GM19438 (cell line): ENCODE results near the gene LRRC43.

ENCODE experiments used
- ATAC-seq: cut with Tn5 transposase; IDR thresholded peaks from one replicate; pipeline ENCODE4 v1.9.1; 2021; ENCODE audit warnings: low read depth; ENCODE audit not compliant: unreplicated experiment

The LRRC43 gene, protein sequence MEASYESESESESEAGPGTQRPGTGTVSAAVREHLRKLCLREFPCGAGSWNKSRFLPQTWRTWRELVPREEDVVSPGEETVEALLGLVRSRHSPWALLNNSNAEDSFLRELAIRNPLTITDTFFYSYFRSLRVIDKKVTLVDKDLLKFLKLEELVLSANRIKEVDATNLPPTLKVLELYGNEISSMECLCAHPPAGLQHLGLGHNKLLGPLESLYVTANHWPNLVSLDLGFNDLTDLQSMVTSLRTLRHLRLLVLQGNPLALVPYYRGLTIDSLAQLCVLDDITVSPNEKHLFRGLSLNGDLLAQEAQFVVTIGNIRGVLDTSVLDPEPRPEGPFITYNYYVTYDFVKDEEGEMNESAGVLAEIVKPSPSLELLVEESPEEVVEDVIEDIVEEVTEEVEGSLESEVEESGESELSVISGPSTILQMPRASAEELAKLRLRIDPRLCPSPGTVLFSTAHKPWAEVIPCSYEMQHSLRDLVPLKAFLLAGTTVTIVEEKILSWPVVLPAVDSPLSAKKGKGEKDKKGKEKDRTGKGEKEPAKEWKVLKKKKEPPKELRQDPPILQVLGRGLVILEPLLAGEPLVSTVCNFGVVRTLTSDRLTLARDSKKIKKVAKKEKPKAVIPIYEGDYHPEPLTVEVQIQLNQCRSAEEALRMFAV

DNA sequence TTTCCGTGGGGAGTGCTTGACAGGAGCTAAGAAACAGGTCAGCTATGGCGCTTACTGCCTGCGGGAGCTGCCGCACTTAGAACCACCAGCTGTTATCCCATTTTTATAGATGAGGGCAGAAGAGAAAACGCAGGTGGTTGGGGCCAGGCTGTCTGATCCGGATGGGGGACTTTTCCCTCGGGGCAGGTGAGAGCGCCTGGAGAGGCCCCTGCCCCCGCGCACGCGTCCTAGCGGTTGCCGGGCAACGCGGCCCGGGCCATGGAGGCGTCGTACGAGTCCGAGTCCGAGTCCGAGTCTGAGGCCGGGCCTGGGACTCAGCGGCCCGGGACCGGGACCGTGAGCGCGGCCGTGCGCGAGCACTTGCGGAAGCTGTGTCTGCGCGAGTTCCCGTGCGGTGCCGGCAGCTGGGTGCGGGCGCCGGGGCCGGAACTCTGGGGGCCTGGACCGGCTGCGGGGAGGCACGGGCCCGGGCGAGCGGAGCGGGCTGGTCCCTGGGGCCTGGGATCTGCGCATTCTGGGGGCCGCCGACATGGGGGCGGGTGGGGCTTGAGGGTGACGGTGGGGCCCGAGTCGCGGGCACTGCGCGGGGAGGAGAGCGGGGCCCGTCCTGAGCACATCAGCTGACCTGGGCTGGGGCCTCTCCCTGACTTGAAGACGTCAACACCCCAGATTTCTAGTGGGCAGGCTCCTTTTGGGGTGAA, at the start of gene LRRC43:
Gene LRRC43, plus strand, starts transcription at position 237 of the 701 bp plus-strand sequence. Its CDS starts 22 bp downstream, at position 259.
- no peak for ATAC-seq

DNA sequence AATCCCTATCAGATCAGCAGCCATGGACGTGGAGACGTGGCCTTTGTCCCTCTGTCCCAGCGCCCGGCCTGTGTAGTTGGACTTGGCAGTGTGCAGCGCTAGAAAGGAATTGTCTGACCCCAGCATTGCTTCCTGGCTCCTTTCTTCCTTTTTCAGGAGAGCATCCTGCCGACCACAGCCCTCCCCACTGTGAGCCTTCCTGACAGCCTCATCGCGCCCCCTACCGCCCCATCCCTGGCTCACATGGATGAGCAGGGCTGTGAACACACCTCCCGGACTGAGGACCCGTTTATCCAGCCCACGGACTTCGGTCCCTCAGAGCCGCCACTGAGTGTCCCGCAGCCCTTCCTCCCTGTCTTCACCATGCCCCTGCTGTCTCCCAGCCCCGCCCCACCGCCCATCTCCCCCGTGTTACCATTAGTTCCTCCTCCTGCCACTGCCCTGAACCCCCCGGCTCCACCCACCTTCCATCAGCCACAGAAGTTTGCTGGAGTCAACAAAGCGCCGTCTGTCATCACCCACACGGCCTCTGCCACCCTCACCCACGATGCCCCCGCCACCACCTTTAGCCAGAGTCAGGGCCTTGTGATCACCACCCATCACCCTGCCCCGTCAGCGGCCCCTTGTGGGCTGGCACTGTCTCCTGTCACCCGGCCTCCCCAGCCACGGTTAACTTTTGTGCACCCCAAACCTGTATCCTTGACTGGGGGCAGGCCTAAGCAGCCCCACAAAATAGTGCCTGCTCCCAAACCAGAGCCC, 49.6 kb upstream of the LRRC43 start:
- ATAC-seq = no peak

DNA sequence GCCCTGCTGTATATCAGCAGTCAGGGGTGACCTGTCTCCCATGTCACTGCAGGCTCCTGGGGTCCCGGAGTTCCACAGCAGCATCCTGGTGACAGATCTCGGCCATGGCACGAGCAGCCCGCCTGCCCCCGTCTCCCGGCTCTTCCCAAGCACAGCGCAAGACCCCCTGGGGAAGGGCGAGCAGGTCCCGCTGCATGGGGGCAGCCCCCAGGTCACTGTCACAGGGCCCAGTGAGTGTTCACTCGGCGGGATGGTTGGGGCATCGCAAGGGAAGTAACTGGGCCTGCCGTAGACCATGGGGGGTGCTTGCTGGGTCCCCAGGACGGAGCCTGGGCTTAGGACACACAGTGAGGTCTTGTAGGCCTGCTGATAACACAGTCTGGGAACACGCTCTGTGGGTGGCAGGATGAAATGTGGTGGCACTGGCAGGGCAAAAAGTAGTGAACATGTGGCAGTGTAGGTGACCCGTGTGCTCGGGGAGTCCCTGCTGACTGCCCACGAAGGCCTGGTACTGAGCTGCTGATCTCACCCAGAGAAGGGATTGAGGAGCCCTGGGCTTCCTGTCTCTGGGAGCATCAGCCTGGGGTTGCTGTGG, 47.4 kb upstream of the LRRC43 start:
- no peak for ATAC-seq

DNA sequence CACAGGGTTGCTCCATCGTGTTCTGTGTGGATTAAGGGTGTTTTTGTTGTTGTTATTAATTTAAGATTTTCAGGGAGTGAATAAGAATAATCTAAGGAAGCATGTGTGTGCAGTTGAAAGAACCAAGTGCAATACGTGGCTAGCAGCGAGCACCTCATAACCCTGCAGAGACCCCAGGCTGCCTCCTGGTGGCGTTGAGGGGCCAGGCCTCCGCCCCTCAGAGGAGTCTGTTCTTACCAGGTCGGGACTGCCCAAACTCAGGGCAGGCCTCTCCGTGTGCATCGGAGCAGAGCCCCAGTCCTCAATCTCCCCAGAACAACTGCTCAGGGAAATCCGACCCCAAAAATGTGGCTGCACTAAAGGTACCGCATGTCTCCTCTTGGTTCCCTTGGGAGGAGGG, 45.7 kb upstream of the LRRC43 start:
- no peak for ATAC-seq

DNA sequence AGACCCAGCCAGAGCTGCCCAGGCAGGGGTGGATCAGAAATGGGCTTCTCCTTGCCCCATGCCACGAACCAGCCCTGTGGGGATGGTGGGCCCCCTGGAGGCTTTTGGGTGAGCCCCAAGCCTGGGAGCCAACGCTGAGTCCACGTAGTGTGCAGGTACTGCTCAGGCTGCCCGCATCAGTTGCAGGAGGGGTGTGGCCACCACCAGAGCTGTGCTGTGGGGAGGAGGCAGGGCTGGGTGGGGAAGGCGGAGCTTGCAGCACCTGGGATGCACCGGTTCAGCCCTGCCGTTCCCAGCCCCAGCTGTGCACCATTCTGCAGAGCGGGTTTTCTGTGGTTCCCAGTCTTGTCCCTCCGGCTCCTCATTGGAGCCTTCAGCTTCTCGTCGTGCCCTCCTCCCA, 45.2 kb upstream of the LRRC43 start:
- no peak for ATAC-seq

DNA sequence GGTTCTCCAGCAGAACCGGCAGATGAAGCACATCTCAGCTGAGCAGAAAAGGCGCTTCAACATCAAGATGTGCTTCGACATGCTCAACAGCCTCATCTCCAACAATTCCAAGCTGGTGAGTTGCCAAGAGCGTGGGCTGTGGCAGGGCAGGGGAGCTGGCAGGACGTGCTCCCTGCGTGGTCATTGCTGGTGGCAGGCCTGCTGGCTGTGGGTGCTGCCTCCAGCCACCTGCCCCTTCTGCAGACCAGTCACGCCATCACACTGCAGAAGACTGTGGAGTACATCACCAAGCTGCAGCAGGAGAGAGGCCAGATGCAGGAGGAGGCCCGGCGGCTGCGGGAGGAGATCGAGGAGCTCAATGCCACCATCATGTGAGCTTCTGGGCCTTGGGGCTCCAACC, 44.7 kb upstream of the LRRC43 start:
- no peak for ATAC-seq

DNA sequence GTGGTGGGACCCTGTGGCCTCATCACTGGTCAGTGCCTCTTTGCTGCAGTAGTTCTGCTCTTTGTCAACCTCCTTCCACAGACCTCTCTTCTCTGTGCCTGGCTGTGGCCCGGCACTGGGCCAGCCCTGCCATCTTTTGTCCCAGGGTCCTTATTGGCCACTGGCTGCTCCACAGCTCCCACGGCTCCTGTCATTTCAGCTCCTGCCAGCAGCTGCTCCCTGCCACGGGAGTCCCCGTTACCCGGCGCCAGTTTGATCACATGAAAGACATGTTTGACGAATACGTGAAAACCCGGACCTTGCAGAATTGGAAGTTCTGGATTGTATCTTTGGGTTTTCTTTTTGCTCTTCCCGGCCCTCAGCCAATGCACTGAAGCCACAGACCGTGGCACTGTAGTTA, 44.3 kb upstream of the LRRC43 start:
- no peak for ATAC-seq

DNA sequence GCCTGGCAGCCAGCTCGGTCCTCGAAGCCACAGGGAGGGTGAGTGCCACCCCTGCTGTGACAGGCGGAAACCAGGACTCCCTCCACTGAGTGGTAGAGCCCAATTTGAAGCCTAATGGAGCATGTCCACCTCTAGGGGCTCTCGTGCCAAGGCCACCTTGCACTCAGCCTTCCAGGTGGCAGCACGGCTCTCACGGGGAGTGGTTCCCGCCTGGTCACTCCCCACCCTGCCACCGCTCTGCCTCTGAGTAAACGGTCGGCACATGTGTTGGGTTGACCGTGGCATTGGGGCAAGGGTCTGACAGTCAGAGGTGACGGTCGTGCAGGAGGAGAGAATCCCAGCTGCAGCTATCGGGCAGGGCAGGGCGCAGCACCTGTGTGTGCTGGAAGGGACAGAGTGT, 43.7 kb upstream of the LRRC43 start:
- no peak for ATAC-seq

DNA sequence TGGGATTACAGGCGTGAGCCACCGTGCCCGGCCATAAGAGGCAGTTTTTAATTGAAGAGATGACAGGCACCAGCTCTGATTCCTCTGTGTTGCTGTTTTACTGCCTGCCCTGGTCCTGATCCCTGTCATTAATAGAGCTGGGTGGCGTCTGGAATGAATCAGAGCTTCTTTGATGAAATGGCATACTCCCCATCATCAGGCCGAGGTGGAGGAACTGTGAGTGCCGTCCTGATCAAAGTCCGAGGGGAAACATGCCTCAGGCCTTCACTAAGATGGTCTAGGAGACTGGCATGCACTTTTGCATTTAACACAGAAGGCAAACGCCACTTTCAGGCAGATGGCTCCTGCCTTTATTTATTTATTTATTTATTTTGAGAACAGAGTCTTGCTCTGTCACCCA, 43.0 kb upstream of the LRRC43 start:
- ATAC-seq = no peak

DNA sequence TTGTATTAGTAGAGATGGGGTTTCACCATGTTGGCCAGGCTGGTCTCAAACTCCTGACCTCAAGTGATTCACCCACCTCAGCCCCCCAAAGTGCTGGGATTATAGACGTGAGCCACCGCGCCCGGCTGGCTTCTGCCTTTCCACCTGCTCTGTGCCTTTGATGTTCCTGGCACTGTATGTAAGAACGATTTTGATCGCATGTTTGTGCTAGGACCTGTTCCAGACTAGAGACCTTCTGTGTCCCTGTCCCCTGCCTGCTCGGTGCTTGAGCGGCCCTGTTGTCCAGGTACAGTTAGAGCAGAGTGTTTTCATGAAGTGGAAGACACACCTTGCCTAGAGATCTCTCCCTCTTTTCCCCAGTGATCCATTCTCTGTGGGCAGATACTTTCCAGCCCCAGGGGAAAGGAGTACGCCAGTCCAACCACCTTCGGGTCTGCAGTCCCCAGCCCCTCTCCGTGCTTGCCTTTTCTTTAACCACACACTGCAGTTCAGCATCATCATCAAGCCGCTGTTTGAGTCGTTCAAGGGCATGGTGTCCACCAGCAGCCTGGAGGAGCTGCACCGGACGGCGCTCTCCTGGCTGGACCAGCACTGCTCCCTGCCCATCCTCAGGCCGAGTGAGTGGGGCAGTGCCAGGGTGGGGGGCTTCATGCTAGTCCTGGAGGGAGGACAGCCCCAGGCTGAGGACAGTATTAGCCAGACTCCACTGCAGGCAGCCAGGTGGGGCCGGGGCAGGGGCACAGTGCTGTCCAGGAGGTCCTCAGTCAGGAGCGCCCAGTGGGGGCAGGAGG, 42.3 kb upstream of the LRRC43 start:
- ATAC-seq = no peak

DNA sequence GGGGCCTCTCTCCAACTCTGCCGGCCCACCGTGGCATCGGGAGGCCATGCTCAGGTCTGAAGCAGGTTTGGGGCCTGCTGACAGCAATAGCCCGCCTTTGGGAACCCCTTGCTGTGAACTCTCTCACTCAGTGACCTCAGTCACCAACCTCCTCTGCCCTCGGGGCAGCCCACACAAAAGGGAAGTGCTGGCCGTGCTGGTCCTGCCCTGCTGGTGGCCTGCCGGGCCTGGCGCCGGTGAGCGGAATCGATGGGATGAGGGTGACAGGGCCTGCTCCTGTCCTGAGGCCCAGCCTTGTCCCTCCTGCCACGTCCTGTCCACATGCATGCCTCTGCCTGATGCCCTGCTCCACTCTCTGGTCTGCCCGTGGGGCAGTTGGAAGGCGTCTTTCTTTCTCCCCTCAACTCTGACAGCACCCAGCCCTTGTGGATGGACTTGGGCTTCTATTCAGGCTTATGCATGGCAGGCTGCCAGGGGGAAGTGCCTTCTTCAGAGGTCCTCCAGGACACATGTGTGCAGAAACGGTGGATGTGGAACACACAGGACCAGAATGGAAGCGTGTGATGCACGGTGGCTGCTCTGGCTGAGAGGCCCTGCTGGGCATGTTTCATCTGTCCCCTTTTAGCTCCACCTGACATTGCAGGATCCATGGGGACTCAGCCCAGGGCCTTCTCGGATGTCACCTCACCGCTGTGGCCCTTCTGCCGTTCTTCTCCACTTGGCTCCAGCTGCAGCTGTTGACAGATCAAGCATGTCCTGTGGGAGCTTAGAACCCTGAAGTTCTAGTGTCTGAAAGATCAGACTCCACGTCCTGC, 40.8 kb upstream of the LRRC43 start:
- ATAC-seq = no peak

DNA sequence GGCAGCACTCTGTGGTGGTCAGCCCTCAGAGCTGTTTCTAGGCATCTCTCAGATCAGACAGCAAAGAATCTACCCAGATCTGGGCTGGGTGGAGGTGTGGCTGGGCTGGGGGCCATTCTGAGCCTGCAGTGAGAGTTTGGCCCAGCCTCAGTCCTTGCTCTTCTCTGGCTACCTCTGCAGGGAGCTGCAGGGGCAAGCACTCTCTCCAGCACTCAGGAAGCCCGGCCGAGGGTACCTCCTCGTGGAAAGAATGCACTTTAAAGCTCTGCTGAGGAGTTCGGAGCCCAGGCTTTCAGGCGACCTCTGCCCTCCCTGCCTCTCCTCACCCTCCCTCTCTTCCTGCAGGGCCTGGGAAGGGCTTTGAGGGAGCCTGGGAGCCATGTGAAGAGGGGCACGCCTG, 40.1 kb upstream of the LRRC43 start:
- ATAC-seq = no peak

DNA sequence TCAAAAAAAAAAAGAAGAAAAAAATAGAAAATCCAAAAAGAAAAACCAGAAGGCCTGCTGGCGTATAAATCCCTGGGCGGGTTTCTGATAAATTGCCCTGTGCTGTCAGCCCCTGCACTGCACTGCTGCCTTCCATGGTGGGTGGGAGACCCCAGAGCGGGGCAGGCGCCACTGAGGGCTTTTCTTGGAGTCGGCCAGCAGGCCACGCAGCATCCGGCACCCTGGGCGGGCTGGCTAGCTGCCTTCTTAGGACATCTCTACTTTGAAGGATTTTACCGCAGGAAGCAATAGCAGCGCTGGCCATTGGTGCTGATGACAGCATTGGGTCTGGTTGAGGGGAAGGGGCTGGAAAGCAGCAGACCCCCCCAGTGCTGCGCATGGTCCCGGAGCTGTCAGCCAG, 38.0 kb upstream of the LRRC43 start:
- ATAC-seq = no peak

DNA sequence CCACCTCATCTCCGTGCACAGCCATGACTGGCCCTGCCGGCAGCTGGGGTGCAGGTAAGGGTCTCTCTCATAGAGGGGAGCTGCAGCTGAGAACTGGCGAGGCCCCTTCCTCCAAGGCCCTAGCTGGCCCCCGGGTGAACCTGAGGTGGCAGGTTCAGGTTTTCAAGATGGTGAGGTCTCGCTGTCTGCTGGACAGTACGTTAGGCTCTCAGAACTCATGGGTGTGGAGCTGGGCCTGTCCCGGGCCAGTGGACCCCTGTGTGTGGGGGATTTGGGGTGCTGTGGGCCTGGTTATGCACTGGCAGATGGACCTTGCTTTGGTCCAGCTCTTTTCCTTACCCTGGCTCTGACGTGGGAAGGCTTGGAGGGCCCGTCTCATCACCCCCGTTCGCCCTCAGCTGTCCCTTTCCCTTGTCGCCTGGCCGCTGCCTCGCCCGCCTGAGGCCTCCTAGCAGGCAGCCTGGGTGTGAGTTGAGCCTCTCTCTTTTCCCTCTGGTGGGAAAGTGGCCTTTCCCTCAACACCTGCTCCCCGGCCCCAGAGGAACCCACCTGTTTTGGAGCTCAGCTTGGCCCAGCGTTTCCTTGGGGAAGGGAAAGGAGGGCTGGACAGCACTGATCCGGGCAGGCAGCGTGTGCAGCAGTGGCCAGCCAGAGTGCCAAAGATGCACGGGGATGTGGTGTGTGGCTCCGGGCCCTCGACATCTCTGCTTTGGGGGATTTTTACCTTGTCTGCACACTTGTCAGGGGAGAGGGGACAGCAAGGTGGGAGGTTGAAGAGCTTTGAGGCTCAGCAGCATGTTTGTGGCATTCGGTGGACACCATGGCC, 37.2 kb upstream of the LRRC43 start:
- no peak for ATAC-seq

DNA sequence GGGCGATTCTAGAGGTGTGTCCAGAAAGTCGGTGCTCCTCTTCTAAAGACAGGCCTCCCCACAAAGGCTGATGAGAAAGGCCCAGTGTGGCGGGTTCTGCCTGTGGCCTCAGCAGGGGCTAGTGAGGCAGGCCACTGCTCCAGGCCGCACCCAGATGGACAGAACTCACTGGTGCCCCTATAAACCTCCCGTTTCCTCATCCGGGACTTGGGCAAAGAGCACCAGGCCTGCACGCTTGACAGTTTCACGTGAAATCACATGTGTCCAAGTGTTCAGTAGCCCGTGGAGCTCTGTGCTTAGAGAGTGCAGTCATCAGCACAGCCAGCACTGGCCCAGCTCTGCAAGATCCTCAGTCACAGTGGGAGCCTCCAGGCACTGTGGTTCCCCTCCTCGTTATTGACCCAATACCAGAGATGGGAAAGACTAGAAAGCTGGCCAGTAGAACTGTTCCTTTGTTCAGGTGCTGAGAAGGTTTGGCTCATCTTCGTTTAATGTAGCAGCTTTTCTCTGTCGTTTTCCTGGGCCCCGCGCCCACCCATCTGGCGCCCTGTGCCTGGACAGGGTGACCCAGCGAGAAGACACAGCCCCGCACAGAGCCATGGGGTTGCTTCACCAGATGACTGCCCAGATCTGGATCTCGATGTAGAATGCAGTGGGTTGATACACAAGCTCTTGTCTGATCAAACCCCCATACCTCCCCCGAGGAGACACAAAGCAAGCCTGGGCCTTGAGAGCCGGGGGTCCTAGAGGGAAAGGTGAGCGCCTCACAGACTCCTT, 35.2 kb upstream of the LRRC43 start:
- ATAC-seq = no peak

DNA sequence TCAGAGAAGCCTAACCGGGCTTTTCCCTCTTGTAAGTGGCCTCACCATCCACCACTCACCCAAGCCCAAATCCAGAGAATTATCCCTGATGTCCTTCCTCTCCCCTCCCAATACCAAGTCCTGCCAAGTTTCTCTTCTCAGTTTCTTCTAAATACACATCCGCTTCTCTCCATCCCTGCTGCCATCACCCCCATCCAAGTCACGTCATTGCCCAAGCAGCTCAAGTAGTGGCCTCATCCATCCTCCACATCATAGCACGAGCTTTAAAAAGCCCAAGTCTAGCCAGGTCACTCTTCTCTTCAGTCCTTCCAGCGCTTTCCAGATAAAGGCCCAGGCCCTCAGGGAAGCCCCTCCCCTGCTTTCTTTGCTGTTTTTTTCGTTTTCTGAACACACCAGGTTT, 34.3 kb upstream of the LRRC43 start:
- ATAC-seq = no peak

DNA sequence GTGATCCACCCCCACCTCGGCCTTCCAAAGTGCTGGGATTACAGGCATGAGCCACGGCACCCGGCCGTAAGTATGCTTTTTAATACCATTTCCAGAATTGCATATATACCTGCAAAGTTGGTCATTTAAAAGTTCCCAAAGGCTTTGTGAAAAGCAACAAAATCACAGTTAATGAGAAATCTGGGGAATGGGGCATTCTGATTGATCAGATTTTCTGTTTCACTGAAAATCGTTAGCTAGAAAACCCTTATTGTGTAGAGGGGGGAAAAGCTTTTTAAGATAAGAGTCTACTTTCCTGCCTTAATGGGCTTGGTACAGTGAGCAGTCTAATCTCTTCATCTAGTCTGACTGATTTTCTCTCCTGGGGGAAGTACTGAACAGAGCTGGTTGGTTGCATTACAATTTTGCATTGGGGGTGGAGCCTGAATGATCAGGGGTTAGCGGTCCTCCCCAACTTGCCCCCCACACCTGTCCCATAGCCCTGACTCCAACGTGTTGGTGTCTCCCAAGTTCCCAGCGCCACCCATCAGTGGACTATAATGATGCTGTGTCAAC, 32.7 kb upstream of the LRRC43 start:
- no peak for ATAC-seq
